Endothelial cell of umbilical vein (primary cell): ENCODE results near the gene SPON1. TPM values are rescaled to one million over a fixed set of nuclear protein-coding genes. Genes with fewer than 3 reads are reported as not detected.

Experiments used
- BruUV-seq: library from RNA; stranded (reverse); fragments of 400-500 nt; replicated peaks from 2 replicates; lab custom pipeline; 2021; lab: Mats Ljungman, UMichigan
- CTCF ChIA-PET: fragments of 300-600, 350-600 bp; sonication (Branson Sonifier 250); formaldehyde crosslinking; loops from one replicate; lab custom pipeline; 2021; ENCODE audit warnings: antibody characterized with exemption, inconsistent platforms; lab: Charles Lee
- POLR2A ChIA-PET: fragments of 300-600, 350-600 bp; sonication (Branson Sonifier 250); formaldehyde crosslinking; loops from one replicate; lab custom pipeline; 2021; ENCODE audit warnings: antibody characterized with exemption, inconsistent platforms; lab: Charles Lee
- DNase-seq: peaks from one replicate; pipeline ENCODE4 v3.0.0-alpha.2; 2011; ENCODE audit warnings: low read depth, low spot score
- FAIRE-seq: peaks from 2 replicates; lab custom pipeline; 2011; peaks lifted over from hg19 to GRCh38; lab: Jason Lieb, UNC
- H2AFZ ChIP-seq: 2 replicates; pipeline ENCODE4 v1.6.0; 2012; ENCODE audit warnings: low read depth, low read length, control low read depth, inconsistent platforms
- H3K27ac ChIP-seq: 2 replicates; pipeline ENCODE4 v1.5.1; 2011; ENCODE audit warnings: low read depth, mild to moderate bottlenecking, control low read depth, low read length, moderate library complexity; ENCODE audit not compliant: insufficient read depth
- H3K27me3 ChIP-seq, 2 experiments: 2 replicates each; pipeline versions ENCODE4 v1.6.0 to v1.6.1; 2011; ENCODE audit warnings: low read length in 2 of 2, mixed read lengths in 1 of 2; ENCODE audit not compliant: control insufficient read depth in 2 of 2, insufficient read depth in 2 of 2
- H3K36me3 ChIP-seq, 2 experiments: 2 replicates in 1 of 2; 3 replicates in 1 of 2; pipeline ENCODE4 v1.5.1; 2011; ENCODE audit warnings: low read length in 2 of 2, mild to moderate bottlenecking in 1 of 2, moderate library complexity in 1 of 2; ENCODE audit not compliant: control insufficient read depth in 2 of 2, insufficient read depth in 2 of 2; ENCODE audit errors: extremely low read depth in 1 of 2
- H3K4me1 ChIP-seq: 3 replicates; pipeline ENCODE4 v1.5.1; 2011; ENCODE audit warnings: mild to moderate bottlenecking, low read length; ENCODE audit not compliant: control insufficient read depth, insufficient read depth; ENCODE audit errors: extremely low read depth
- H3K4me2 ChIP-seq: 2 replicates; pipeline ENCODE4 v1.6.1; 2011; ENCODE audit warnings: low read length, control low read depth, mixed read lengths; ENCODE audit not compliant: insufficient read depth
- H3K4me3 ChIP-seq, 3 experiments: fragments of 200-600 bp in 1 of 3; sonication (generic), shearing (Covaris generic) in 1 of 3; replicated peaks in 1 of 3; 2 replicates each; pipeline ENCODE4 v1.5.1; 2011 to 2016; ENCODE audit warnings: control low read depth in 3 of 3, low read length in 3 of 3, mild to moderate bottlenecking in 2 of 3, inconsistent platforms in 1 of 3, low read depth in 1 of 3, moderate library complexity in 1 of 3; ENCODE audit not compliant: insufficient read depth in 1 of 3
- H3K79me2 ChIP-seq: 2 replicates; pipeline ENCODE4 v1.6.0; 2012; ENCODE audit warnings: low read length, inconsistent platforms; ENCODE audit not compliant: control insufficient read depth, insufficient read depth
- H3K9ac ChIP-seq: replicated peaks from 2 replicates; pipeline ENCODE3; 2011; ENCODE audit warnings: low read length, control low read depth; ENCODE audit not compliant: insufficient read depth; ENCODE audit errors: extremely low read depth
- H3K9me1 ChIP-seq: replicated peaks from 3 replicates; pipeline ENCODE4 v1.6.0; 2011; ENCODE audit warnings: mild to moderate bottlenecking, low read length; ENCODE audit not compliant: control insufficient read depth, insufficient read depth; ENCODE audit errors: extremely low read depth
- H3K9me3 ChIP-seq: replicated peaks from 2 replicates; pipeline ENCODE4 v1.5.1; 2012; ENCODE audit warnings: low read length, inconsistent platforms; ENCODE audit not compliant: control insufficient read depth, insufficient read depth
- H4K20me1 ChIP-seq: replicated peaks from 2 replicates; pipeline ENCODE3; 2011; ENCODE audit warnings: mild to moderate bottlenecking, low read length; ENCODE audit not compliant: control insufficient read depth, insufficient read depth; ENCODE audit errors: extremely low read depth
- CTCF ChIP-seq, 2 donors: IDR thresholded peaks; 1 replicate in 1 of 2; 2 replicates in 1 of 2; pipeline ENCODE4 v1.5.1; 2011; ENCODE audit warnings: low read length in 2 of 2, mild to moderate bottlenecking in 2 of 2, moderate library complexity in 2 of 2, control low read depth in 1 of 2, inconsistent platforms in 1 of 2, low read depth in 1 of 2; ENCODE audit not compliant: insufficient read depth in 1 of 2; ENCODE audit errors: extremely low read depth in 1 of 2
- EZH2 ChIP-seq: IDR thresholded peaks from 2 replicates; pipeline ENCODE4 v1.6.1; 2012; ENCODE audit warnings: borderline replicate concordance, low read depth, mild to moderate bottlenecking, moderate library complexity, low read length, inconsistent platforms; ENCODE audit not compliant: severe bottlenecking
- FOS ChIP-seq: IDR thresholded peaks from 2 replicates; pipeline ENCODE4 v1.6.1; 2011; ENCODE audit warnings: mild to moderate bottlenecking, low read length, moderate library complexity, borderline replicate concordance; ENCODE audit not compliant: insufficient read depth
- GATA2 ChIP-seq: IDR thresholded peaks from 2 replicates; pipeline ENCODE4 v1.7.0; 2011; ENCODE audit warnings: low read depth, mild to moderate bottlenecking, moderate library complexity, mixed read lengths, low read length; ENCODE audit not compliant: insufficient read length, insufficient read depth
- JUN ChIP-seq: IDR thresholded peaks from 2 replicates; pipeline ENCODE4 v1.6.1; 2011; ENCODE audit warnings: borderline replicate concordance, low read depth; ENCODE audit not compliant: insufficient read length, insufficient read depth
- MYC ChIP-seq: IDR thresholded peaks from one replicate; pipeline ENCODE4 v1.6.1; 2011; ENCODE audit warnings: mild to moderate bottlenecking, low read depth, low read length
- POLR2A ChIP-seq: IDR thresholded peaks from 2 replicates; pipeline ENCODE4 v1.6.1; 2012; ENCODE audit warnings: low read depth, mild to moderate bottlenecking, control low read depth, low read length
- POLR2AphosphoS5 ChIP-seq: IDR thresholded peaks from 2 replicates; pipeline ENCODE4 v1.6.1; 2012; ENCODE audit warnings: low read depth, mild to moderate bottlenecking, control low read depth, low read length, moderate library complexity; ENCODE audit not compliant: insufficient read depth
- dilution Hi-C: fragments of 300-500 bp; cut with MboI; formaldehyde crosslinking; loops from one replicate; pipeline ENCODE4 v1.15.0; 2019; ENCODE audit warnings: low sequenced_read_pairs; ENCODE audit not compliant: extremely low pct_ligation_motif_present
- intact Hi-C: fragments of 100-400 bp; cut with micrococcal nuclease; formaldehyde crosslinking; loops from one replicate; pipeline ENCODE4 v1.10.0; 2022
- polyA plus RNA-seq, 4 experiments: library from polyadenylated mRNA; depleted of rRNA in 3 of 4; stranded (reverse) in 3 of 4; unstranded in 1 of 4; fragments of >200 nt; gene quantifications; 2 replicates each; pipeline versions ENCODE4 v1.2.1 to v1.2.3, GENCODE V29; 2011 to 2012; ENCODE audit warnings: missing spikeins in 1 of 4
- total RNA-seq: library from RNA; stranded (reverse); gene quantifications from 2 replicates; pipeline ENCODE4 v1.2.3, GENCODE V29; 2021
- TF ChIP-seq, protein P1 (sequence below): IDR thresholded peaks from 2 replicates; pipeline ENCODE4 v1.6.1; 2011; ENCODE audit not compliant: insufficient read depth, insufficient read length

Gene SPON1
- total and polyA plus RNA-seq, 2 donors (not counting 3 experiments of a cell fraction or from before 2014, with no cell fraction given), result 0.31 TPM; not detected in 1

DNA sequence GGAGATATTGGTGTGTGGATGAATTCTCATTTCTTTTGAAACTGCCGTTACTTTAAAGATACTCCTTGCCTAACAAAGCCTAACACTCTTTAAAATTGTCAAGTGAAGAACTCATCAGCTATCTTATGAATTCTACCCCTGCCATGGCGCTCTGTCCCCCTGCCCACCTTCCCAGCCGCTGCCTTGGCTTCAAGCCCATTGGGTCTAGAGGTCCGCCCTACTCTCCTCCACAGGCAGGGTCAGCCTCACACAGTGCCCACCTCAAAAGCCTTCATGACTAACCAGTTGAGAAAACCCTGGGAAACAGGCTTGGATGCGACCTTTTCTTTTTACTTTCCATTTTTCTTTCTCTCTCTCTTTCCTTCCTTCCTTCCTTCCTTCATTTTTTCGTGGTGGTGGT, 267.9 kb downstream of the SPON1 start:
- POLR2A ChIA-PET, result no interaction called here

More for the DNA sequence above, 267.9 kb downstream of the SPON1 start:
- TF ChIP-seq CTCF (IDR thresholded peaks at IDR 0.05; ENCODE audit: extremely low read depth in 1 of 2, insufficient read depth in 1 of 2, low read depth in 1 of 2, low read length in 2 of 2), result no peak
- TF ChIP-seq, protein P1, sequence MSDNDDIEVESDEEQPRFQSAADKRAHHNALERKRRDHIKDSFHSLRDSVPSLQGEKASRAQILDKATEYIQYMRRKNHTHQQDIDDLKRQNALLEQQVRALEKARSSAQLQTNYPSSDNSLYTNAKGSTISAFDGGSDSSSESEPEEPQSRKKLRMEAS, result no peak
- TF ChIP-seq MYC, result no peak
- no peak for TF ChIP-seq FOS
- TF ChIP-seq EZH2, result no peak
- no peak for TF ChIP-seq JUN
- no peak for TF ChIP-seq GATA2
- no peak for TF ChIP-seq POLR2A
- TF ChIP-seq POLR2AphosphoS5, result no peak
- intact Hi-C loops, result no loop called here
- H3K27ac ChIP-seq, result no peak overlapping the region
- H4K20me1 ChIP-seq, result no peaks in the 10 kb centered on the region
- dilution Hi-C loops, result no loop called here
- H3K36me3 ChIP-seq, result no peaks in the 10 kb centered on the region
- no peak overlapping the region for H2AFZ ChIP-seq
- no peak overlapping the region for H3K4me3 ChIP-seq
- no peak overlapping the region for H3K4me2 ChIP-seq
- FAIRE-seq (no peak), DNase-seq (no peak)
- H3K9ac ChIP-seq, result no peak overlapping the region
- no peaks in the 10 kb centered on the region for H3K9me3 ChIP-seq
- H3K79me2 ChIP-seq, result no peaks in the 10 kb centered on the region
- CTCF ChIA-PET, result interaction anchor here (0.6 kb wide), 1 partner anchor 8 kb away, joined by 3 read pairs; no protein-coding TSS in a partner anchor
- BruUV-seq, result no TSS peak
- H3K4me1 ChIP-seq, result no peaks in the 10 kb centered on the region
- peaks cover 2 to 8% of the 10 kb centered on the region in 2 experiments for H3K27me3 ChIP-seq
- no peaks in the 10 kb centered on the region for H3K9me1 ChIP-seq
